Loucy (cell line): ENCODE data around the gene CC2D2B.
"Not testable (repeated sequence)": the region's sequence is repeated elsewhere in the genome, so short reads cannot be mapped to it uniquely, and the experiment has no call there.

ENCODE experiments used
- H2AFZ ChIP-seq: fragments of 200-600 bp; sonication (generic); 2 replicates; pipeline ENCODE4 v1.6.0; 2016; ENCODE audit warnings: antibody characterized with exemption, mild to moderate bottlenecking, low read length, moderate library complexity
- H3F3A ChIP-seq: fragments of 200-600 bp; 2 replicates; pipeline ENCODE4 v1.6.0; 2016; ENCODE audit warnings: antibody characterized with exemption, low read depth, mild to moderate bottlenecking
- H3K27me3 ChIP-seq: fragments of 200-600 bp; sonication (generic); 2 replicates; pipeline ENCODE4 v1.6.1; 2014; ENCODE audit warnings: low read length, mild to moderate bottlenecking; ENCODE audit not compliant: insufficient read depth, poor library complexity, severe bottlenecking
- H3K36me3 ChIP-seq: fragments of 200-600 bp; sonication (generic); 2 replicates; pipeline ENCODE4 v1.6.1; 2016; ENCODE audit warnings: low read length; ENCODE audit not compliant: insufficient read depth
- H3K4me1 ChIP-seq: fragments of 200-600 bp; sonication (generic); 2 replicates; pipeline ENCODE4 v1.5.1; 2014; ENCODE audit warnings: low read length, mild to moderate bottlenecking; ENCODE audit not compliant: insufficient read depth, poor library complexity, severe bottlenecking
- H3K4me2 ChIP-seq: fragments of 200-600 bp; sonication (generic); 2 replicates; pipeline ENCODE4 v1.6.0; 2014; ENCODE audit warnings: antibody characterized with exemption, low read length, low read depth, mild to moderate bottlenecking; ENCODE audit not compliant: poor library complexity, severe bottlenecking
- H3K4me3 ChIP-seq: fragments of 200-600 bp; sonication (generic); 2 replicates; pipeline ENCODE4 v1.5.1; 2014; ENCODE audit warnings: low read length, mild to moderate bottlenecking, mixed read lengths; ENCODE audit not compliant: poor library complexity, severe bottlenecking
- H3K79me2 ChIP-seq: fragments of 200-600 bp; sonication (generic); 2 replicates; pipeline ENCODE4 v1.6.1; 2014; ENCODE audit warnings: low read length; ENCODE audit not compliant: insufficient read depth
- H3K9ac ChIP-seq: fragments of 200-600 bp; sonication (generic); 2 replicates; pipeline ENCODE4 v1.6.0; 2014; ENCODE audit warnings: mild to moderate bottlenecking, low read depth, low read length, moderate library complexity; ENCODE audit not compliant: poor library complexity, severe bottlenecking
- H3K9me2 ChIP-seq: fragments of 200-600 bp; sonication (generic); replicated peaks from 2 replicates; pipeline ENCODE4 v1.6.1; 2016; ENCODE audit warnings: low read depth, low read length, mixed read lengths
- H3K9me3 ChIP-seq: fragments of 200-600 bp; sonication (generic); 2 replicates; pipeline ENCODE4 v1.6.1; 2014; ENCODE audit warnings: mild to moderate bottlenecking, antibody characterized with exemption, low read length, low read depth; ENCODE audit not compliant: insufficient read depth
- H4K20me1 ChIP-seq: fragments of 200-600 bp; sonication (generic); 2 replicates; pipeline ENCODE4 v1.6.0; 2014; ENCODE audit warnings: antibody characterized with exemption, low read length, mild to moderate bottlenecking; ENCODE audit not compliant: insufficient read depth, poor library complexity, severe bottlenecking
- CTCF ChIP-seq: fragments of 200-600 bp; sonication (generic); conservative IDR thresholded peaks from 2 replicates; pipeline ENCODE4 v1.5.1; 2014; ENCODE audit warnings: mild to moderate bottlenecking, antibody characterized with exemption, low read length
- EZH2phosphoT487 ChIP-seq: fragments of 200-600 bp; IDR thresholded peaks from 2 replicates; pipeline ENCODE4 v1.6.1; 2018; ENCODE audit warnings: antibody characterized with exemption, mild to moderate bottlenecking, moderate library complexity, borderline replicate concordance

Gene CC2D2B

DNA sequence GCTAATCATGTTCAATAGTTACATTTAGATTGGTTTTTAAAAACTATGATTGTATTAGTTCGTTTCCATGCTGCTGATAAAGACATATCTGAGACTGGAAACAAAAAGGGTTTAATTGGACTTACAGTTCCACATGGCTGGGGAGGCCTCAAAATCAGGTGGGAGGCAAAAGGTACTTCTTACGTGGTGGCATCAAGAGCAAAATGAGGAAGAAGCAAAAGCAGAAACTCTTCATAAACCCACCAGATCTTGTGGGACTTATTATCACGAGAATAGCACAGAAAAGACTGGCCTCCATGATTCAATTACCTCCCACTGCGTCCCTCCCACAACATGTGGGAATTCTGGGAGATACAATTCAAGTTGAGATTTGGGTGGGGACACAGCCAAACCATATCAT lies 34.1 kb upstream of the CC2D2B start:
- no peaks in the 10 kb centered on the region for H3K9me3 ChIP-seq
- TF ChIP-seq EZH2phosphoT487 (no peak), CTCF (no peak)
- no peaks in the 10 kb centered on the region for H3F3A ChIP-seq
- H3K4me1 ChIP-seq: no peaks in the 10 kb centered on the region
- no peak overlapping the region for H2AFZ ChIP-seq
- H3K4me3 ChIP-seq: no peak overlapping the region
- H3K9me2 ChIP-seq: no peaks in the 10 kb centered on the region
- H3K9ac ChIP-seq: no peak overlapping the region
- no peaks in the 10 kb centered on the region for H3K79me2 ChIP-seq
- H4K20me1 ChIP-seq: no peaks in the 10 kb centered on the region
- H3K4me2 ChIP-seq: no peak overlapping the region
- H3K36me3 ChIP-seq: peaks cover 8% of the 10 kb centered on the region; the same call in 1 of the 2 replicates
- H3K27me3 ChIP-seq: no peaks in the 10 kb centered on the region

DNA sequence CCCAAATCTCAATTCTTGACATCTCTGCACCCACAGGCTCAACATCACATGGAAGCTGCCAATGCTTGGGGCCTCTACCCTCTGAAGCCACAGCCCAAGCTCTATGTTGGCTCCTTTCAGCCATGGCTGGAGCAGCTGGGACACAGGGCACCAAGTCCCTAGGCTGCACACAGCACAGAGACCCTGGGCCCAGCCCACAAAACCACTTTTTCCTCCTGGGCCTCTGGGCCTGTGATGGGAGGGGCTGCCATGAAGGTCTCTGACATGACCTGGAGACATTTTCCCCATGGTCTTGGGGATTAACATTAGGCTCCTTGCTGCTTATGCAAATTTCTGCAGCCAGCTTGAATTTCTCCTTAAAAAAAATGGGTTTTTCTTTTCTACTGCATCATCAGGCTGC lies 33.0 kb upstream of the CC2D2B start:
- not testable (repeated sequence) for H3K9me3 ChIP-seq, H3K36me3 ChIP-seq, H2AFZ ChIP-seq, H3K27me3 ChIP-seq, H3K4me1 ChIP-seq, H3K9me2 ChIP-seq, H3K9ac ChIP-seq, H3F3A ChIP-seq, H3K4me3 ChIP-seq, H4K20me1 ChIP-seq, H3K4me2 ChIP-seq, H3K79me2 ChIP-seq

GRCh38 chr10:95876756-95877155 lies 31.0 kb upstream of the CC2D2B start:
- no peak for TF ChIP-seq CTCF
- TF ChIP-seq EZH2phosphoT487: no peak
- Histone ChIP-seq H3K9me3 (no peaks in the 10 kb centered on the region), H3K4me2 (no peak overlapping the region), H2AFZ (no peak overlapping the region), H3F3A (no peaks in the 10 kb centered on the region), H3K36me3 (peaks cover 8% of the 10 kb centered on the region; the same call in 1 of the 2 replicates), H3K4me1 (no peaks in the 10 kb centered on the region), H3K9ac (no peak overlapping the region), H3K4me3 (no peak overlapping the region), H3K27me3 (no peaks in the 10 kb centered on the region), H3K79me2 (no peaks in the 10 kb centered on the region), H3K9me2 (no peaks in the 10 kb centered on the region), H4K20me1 (no peaks in the 10 kb centered on the region)

DNA sequence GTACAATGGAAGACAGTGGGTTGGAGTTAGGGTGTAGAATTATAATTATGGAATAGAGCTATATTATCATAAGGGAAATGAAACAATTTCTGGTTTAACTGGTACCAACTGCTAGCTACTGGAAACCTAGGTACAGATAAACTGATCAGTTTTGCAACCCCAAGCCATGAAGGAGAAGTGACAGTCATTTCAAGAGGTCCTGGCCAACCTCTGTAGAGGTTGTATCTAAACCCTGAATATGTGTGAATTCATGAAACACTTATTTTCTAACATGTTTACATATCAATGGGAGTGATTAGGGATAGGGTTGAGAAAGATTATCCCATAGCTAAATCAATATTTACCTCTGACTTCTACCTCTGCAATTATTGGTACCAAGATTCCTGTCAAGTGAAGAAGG lies 29.9 kb upstream of the CC2D2B start:
- H3K9me2 ChIP-seq: no peaks in the 10 kb centered on the region
- no peak overlapping the region for H3K9ac ChIP-seq
- no peaks in the 10 kb centered on the region for H3K27me3 ChIP-seq
- H3K4me2 ChIP-seq: no peak overlapping the region
- no peaks in the 10 kb centered on the region for H3K79me2 ChIP-seq
- no peak overlapping the region for H3K4me3 ChIP-seq
- H3F3A ChIP-seq: no peaks in the 10 kb centered on the region
- TF ChIP-seq EZH2phosphoT487 (no peak), CTCF (no peak)
- H4K20me1 ChIP-seq: no peaks in the 10 kb centered on the region
- H2AFZ ChIP-seq: no peak overlapping the region
- no peaks in the 10 kb centered on the region for H3K4me1 ChIP-seq
- H3K36me3 ChIP-seq: peaks cover 8% of the 10 kb centered on the region; the same call in 1 of the 2 replicates
- no peaks in the 10 kb centered on the region for H3K9me3 ChIP-seq
